ENCODE results near the gene MMP11. TPM values are rescaled to one million over a fixed set of nuclear protein-coding genes. Genes with fewer than 3 reads are reported as not detected.

MMP11 gene
- total RNA-seq, 1 experiment from 2014 or later = 7.4 TPM

DNA sequence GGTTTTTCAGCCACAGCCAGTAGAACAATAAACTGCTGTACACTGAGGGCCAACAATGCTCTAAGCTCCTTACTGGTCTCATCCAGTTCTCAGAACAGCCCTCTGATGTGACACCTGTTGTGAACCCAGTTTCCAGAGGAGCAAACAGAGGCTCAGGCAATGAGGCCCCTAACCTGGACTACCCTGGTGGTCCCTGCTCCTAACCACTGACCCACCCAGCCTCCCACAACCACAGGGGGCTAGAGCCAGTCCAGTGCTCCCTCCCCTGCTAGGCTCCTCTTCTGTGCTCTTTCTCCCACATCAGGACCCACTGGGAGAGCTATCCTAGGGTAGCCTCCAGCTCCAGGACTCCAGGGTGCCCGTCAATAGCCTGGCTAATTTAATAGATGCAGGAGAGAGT lies 10.1 kb downstream of the MMP11 start:
- DNase-seq (ENCODE audit: low read depth, low spot score) = no peak
- intact Hi-C loops (cut with micrococcal nuclease) = no loop called here
- Histone ChIP-seq H3K4me3 (replicated peaks in 1 of 2; ENCODE audit: low read depth in 1 of 2, low read length in 2 of 2) (no peak overlapping the region), H3K27me3 (ENCODE audit: insufficient read depth, low read length) (no peaks in the 10 kb centered on the region), H4K20me1 (ENCODE audit: insufficient read depth) (peaks cover 3% of the 10 kb centered on the region; the same call in 1 of the 2 replicates), H3K9me3 (ENCODE audit: control insufficient read depth in 1 of 2, insufficient read depth in 1 of 2, low read depth in 1 of 2, low read length in 2 of 2) (no peaks in the 10 kb centered on the region), H3K79me2 (ENCODE audit: insufficient read depth, low read length) (peaks cover 4% of the 10 kb centered on the region), H3K27ac (ENCODE audit: low read depth, low read length) (no peak overlapping the region), H3K9me2 (ENCODE audit: insufficient read depth) (no peaks in the 10 kb centered on the region), H3K4me1 (ENCODE audit: control insufficient read depth in 1 of 2, insufficient read depth in 2 of 2, low read length in 2 of 2) (peaks cover 17 to 40% of the 10 kb centered on the region in 2 experiments), H3K9ac (ENCODE audit: low read length) (no peak overlapping the region), H3K4me2 (ENCODE audit: low read length) (no peak overlapping the region), H3K36me3 (ENCODE audit: control insufficient read depth in 1 of 2, insufficient read depth in 2 of 2, low read length in 2 of 2) (no peaks in the 10 kb centered on the region), H2AFZ (ENCODE audit: low read depth, low read length, poor library complexity, severe bottlenecking) (no peak overlapping the region)
- RAD21 ChIA-PET (ENCODE audit: low non-redundant PET in 1 of 2, low total read pairs in 2 of 2, uncharacterized antibody in 2 of 2, unreplicated experiment in 2 of 2) = no interaction called here
- no peak for TF ChIP-seq FOSL1 (IDR thresholded peaks at IDR 0.05; ENCODE audit: low read depth)
- no peak for TF ChIP-seq POLR2A (IDR thresholded peaks at IDR 0.05; ENCODE audit: borderline replicate concordance, extremely low read depth, insufficient read depth, insufficient read length)
- TF ChIP-seq, protein P1, sequence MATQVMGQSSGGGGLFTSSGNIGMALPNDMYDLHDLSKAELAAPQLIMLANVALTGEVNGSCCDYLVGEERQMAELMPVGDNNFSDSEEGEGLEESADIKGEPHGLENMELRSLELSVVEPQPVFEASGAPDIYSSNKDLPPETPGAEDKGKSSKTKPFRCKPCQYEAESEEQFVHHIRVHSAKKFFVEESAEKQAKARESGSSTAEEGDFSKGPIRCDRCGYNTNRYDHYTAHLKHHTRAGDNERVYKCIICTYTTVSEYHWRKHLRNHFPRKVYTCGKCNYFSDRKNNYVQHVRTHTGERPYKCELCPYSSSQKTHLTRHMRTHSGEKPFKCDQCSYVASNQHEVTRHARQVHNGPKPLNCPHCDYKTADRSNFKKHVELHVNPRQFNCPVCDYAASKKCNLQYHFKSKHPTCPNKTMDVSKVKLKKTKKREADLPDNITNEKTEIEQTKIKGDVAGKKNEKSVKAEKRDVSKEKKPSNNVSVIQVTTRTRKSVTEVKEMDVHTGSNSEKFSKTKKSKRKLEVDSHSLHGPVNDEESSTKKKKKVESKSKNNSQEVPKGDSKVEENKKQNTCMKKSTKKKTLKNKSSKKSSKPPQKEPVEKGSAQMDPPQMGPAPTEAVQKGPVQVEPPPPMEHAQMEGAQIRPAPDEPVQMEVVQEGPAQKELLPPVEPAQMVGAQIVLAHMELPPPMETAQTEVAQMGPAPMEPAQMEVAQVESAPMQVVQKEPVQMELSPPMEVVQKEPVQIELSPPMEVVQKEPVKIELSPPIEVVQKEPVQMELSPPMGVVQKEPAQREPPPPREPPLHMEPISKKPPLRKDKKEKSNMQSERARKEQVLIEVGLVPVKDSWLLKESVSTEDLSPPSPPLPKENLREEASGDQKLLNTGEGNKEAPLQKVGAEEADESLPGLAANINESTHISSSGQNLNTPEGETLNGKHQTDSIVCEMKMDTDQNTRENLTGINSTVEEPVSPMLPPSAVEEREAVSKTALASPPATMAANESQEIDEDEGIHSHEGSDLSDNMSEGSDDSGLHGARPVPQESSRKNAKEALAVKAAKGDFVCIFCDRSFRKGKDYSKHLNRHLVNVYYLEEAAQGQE (IDR thresholded peaks at IDR 0.05; ENCODE audit: low read depth) = no peak
- TF ChIP-seq, protein P2, sequence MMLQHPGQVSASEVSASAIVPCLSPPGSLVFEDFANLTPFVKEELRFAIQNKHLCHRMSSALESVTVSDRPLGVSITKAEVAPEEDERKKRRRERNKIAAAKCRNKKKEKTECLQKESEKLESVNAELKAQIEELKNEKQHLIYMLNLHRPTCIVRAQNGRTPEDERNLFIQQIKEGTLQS (IDR thresholded peaks at IDR 0.05) = no peak
- TF ChIP-seq CBX3 (IDR thresholded peaks at IDR 0.05; ENCODE audit: low read depth) = no peak
- TF ChIP-seq ZFX (IDR thresholded peaks at IDR 0.05) = no peak
- TF ChIP-seq, protein P3, sequence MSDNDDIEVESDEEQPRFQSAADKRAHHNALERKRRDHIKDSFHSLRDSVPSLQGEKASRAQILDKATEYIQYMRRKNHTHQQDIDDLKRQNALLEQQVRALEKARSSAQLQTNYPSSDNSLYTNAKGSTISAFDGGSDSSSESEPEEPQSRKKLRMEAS (IDR thresholded peaks at IDR 0.05) = no peak
- no peak for TF ChIP-seq JUND (IDR thresholded peaks at IDR 0.05)
- TF ChIP-seq EZH2phosphoT487 (IDR thresholded peaks at IDR 0.05; ENCODE audit: borderline replicate concordance) = no peak
- TF ChIP-seq SP1 (IDR thresholded peaks at IDR 0.05; ENCODE audit: low read depth) = no peak
- no peak for TF ChIP-seq ELF1 (IDR thresholded peaks at IDR 0.05; ENCODE audit: borderline replicate concordance, low read depth)
- TF ChIP-seq POLR2AphosphoS5 (IDR thresholded peaks at IDR 0.05; ENCODE audit: low read depth, low read length) = no peak
- TF ChIP-seq ZNF274 (IDR thresholded peaks at IDR 0.05; ENCODE audit: low read depth, low read length) = no peak
- TF ChIP-seq YY1 (IDR thresholded peaks at IDR 0.05; ENCODE audit: extremely low read depth, insufficient replicate concordance, low read depth, low read length) = no peak
- TF ChIP-seq EGR1 (IDR thresholded peaks at IDR 0.05; ENCODE audit: low read depth) = no peak
- no peak for TF ChIP-seq RAD21 (IDR thresholded peaks at IDR 0.05; ENCODE audit: low read depth)
- TF ChIP-seq, protein P4, sequence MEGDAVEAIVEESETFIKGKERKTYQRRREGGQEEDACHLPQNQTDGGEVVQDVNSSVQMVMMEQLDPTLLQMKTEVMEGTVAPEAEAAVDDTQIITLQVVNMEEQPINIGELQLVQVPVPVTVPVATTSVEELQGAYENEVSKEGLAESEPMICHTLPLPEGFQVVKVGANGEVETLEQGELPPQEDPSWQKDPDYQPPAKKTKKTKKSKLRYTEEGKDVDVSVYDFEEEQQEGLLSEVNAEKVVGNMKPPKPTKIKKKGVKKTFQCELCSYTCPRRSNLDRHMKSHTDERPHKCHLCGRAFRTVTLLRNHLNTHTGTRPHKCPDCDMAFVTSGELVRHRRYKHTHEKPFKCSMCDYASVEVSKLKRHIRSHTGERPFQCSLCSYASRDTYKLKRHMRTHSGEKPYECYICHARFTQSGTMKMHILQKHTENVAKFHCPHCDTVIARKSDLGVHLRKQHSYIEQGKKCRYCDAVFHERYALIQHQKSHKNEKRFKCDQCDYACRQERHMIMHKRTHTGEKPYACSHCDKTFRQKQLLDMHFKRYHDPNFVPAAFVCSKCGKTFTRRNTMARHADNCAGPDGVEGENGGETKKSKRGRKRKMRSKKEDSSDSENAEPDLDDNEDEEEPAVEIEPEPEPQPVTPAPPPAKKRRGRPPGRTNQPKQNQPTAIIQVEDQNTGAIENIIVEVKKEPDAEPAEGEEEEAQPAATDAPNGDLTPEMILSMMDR (IDR thresholded peaks at IDR 0.05 in 2 of 3, conservative IDR thresholded peaks at IDR 0.05 in 1 of 3; ENCODE audit: borderline replicate concordance in 1 of 3, insufficient read depth in 1 of 3, low read depth in 2 of 3, low read length in 2 of 3) = no peak
- TF ChIP-seq SRF (IDR thresholded peaks at IDR 0.05; ENCODE audit: low read depth) = no peak
- POLR2A ChIA-PET = no interaction called here
- CTCF ChIA-PET = no interaction called here
- no TSS peak for BruUV-seq (replicated peaks)
- no peak for ATAC-seq

Measured in HCT116 (cell line).